Anterior cingulate cortex (tissue), 58 donors: ENCODE results near the gene NEU4.
A peak's percentile ranks its signal among the peaks of the same experiment; 100 is the strongest.

Experiments used
- DNase-seq, 58 donors: peaks; one replicate each; lab custom pipeline; 2025; lab: John Stamatoyannopoulos, UW

NEU4 gene

DNA sequence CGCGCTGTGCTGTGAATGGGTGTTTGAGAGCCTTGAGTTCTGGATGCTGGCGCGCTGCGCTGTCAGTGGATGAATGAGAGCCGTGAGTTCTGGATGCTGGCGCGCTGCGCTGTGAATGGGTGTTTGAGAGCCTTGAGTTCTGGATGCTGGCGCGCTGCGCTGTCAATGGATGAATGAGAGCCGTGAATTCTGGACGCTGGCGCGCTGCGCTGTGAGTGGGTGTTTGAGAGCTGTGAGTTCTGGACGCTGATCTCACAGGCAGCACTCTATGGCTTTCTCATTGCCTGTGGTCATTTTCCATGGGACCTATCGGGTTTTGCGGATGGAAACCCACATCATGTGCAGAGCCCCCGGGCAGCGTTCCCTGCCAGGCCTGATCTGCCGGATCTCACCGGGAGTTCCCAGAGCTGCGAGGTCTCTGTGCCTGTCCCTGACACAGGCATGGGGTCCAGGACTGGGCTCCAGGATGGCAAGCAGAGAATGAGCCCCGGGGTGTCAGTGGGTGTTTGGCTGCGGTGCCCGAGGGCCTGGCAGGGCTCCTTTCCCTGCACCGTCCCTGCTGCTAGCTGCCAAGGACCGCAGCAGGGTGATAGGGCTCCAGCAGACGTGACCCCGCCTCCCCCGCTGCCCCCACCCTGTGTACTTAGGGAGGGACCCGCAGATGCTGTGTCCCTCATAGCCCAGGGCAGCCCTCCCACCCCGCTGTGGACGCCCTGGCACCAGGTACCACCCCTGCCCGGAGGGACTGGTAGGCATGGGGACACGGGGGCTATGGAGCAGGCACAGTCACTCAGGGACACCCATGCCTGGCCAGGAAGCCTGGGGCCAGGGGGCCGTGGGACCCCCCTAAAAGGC, 40.0 kb downstream of the NEU4 start:
- DNase-seq = peak in 2 of 58 donors; percentile 30 to 43

DNA sequence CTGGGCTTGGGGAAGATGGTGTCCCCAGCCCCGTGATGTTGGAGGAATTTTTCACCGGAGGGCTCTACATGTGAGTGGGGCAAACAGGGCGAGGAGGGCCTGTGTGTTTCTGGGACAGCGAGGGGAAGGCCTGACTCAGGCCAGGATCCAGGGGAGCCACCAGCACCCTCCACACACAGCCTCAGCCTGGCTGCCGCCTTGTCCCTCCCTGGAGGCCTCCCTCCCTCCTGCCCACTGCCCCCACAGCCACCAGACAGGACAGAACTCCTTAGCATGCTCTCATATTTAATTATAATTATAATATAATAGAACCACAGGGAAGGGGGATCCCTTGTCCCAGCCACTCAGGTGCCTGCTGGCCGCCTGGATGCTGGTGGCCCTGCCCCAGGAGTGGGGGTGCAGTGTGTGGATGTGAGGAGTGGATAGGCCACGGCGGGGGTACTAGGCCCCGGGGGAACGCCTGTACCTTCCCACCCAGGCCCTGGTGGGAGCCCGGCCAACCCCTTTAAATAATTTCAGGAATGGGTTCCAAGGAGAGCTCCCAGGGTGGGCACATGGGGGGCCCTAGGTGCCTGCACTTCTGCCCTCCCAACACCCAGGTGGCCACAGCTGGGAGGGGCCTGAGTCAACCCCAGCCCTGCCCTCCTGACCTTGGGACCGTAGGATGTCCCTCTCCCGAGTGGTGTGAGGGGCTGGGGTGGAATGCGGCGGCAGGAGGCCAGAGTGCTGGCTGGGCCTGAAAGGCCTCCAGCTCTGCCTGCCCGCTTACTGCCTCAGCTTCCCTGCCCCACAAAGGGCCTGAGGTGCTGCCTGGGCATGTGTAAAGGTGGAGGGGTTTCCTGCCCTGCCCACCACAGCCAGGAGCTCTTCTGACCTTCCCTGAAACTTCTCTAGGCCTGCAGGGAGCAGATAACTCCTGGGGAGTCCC, 40.9 kb downstream of the NEU4 start:
- no peak for DNase-seq

DNA sequence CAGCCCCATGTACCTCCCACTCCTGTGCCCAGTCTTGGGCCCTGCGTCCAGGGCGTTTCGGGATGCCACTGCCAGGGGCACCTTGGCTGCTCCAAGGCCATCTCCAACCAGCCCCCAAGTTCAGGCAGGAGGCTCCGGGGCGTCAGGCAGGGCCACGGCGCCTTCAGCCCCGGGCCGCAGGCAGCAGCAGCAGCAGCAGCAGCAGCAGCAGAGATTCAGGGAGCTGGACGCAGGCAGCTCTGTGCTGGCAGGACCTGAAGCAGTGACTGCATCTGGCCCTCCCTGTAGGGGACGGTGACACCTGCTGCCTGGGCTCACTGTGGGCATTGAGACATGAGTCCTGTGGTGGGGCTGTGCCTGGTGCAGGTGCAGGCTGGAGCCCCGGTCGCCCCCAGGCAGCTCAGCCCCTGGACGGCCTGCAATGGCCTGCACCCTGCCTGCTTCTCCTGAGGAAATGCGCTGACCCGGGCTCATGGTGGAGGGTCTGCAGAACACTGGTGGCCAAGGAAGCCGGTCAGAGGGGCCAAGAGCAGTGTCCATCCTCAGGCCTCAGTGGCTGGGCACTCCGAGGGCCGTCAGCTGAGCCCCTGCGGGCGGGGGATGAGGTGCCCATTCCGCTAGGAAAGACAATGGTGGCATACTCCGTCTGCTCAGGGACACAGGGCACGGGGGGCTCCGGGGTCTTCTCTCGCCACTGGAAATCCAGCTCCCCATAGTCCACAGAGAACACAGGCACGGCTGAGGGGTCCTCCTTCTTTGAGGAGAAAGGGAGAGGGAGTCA, 41.7 kb downstream of the NEU4 start:
- DNase-seq = no peak

DNA sequence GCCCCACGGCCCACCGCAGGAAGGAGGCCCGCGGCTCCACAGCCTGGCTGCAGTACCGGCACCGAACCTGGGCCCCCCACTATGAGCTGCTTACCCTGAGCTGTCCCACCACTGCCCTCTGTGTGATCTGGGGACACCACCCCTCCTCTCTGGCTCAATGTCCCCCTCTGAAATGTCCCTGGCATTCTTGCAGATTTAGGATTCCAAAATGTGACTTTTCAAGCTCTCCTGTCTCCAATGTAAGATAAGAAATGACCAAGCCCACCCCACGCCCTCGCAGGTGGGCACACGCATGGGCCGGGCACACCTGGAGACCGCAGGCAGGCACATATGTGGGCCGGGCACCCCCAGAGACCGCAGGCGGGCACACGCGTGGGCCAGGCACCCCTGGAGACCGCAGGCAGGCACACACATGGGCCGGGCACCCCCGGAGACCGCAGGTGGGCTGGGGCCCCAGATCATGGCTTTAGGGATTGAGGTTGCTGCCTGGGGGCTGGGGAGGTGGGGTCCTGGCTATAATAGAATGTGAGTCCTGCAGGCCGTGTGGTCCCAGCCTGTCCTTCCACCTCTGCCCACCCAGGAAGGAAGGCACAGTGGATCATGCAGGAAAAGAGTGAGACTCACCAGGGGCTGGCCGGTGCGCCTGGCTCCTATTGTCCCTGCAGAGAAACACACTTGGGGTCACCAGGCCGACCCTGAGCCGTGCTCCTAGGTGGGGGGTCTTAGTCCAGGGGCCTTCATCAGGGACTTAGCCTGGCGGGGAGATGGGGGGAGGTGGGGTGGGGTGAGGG, 42.5 kb downstream of the NEU4 start:
- DNase-seq = no peak

DNA sequence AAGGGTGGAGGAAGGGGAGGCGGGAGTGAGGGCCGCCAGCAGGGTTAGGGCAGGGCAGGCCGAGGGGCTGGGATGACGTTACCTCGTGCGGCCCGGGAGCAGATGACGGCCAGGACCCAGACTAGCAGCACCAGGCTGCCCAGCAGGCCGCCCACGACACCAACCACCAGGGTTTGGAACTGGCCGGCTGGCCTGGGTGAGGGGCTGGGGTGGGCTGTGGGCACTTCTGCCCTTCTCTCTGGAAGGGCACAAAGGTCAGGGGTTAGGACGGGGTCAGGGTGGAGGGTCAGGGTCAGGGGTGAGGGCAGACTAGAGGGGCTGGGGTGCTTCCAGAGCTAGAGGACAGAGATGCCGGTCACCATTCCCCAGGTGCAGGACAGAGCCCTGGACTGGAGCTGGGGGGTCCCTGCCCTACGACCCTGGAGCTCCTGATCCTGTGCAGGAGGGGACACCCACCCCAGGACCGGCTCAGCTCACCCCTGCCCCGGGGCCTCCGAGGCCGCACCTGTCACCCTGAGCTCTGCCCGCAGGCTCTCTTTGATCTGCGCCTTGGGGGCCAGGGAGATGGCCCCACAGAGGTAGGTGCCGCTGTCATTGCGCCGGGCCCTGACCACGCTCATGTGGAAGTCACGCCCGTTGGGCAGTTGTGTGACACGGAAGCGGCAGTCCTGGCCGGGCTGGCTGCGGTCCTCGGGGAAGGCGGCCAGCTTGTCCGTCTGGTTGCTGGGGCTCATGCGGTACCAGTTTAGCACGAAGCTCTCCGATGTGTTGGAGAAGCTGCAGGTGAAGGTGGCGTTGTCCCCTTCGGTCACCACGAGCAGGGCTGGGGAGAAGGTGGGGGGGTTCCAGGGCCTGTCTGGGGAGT, 43.4 kb downstream of the NEU4 start:
- no peak for DNase-seq

DNA sequence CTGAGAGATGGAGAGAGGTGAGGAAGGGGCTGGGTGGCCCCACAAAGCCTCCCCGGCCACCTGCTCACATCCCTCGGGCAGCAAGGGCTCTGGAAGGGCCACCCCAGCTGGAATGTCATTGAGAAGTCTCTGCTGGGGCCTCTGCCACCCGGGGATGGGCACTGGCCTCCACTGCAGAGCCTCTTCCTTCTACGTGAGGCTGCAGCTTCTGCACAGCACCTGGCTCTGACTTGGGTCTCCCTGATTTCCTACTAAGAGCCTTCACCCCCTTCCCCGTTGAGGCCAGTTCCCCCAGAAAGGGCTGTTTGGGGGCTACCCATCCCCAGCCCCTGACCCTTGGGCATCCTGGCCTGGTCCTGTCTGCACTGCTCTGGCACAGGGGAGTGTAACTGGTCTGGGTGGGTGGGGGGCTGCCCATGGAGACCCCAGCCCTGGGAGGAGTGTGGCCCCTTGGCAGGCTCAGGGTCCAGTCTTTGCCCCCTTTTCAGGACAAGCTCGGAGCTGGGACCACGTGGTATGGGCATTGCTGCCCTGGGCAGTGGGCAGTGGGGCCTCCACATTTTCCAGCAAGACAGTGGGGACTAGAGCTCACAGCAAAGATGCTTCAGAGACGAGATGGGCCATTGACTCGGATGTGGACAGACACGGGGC, 44.1 kb downstream of the NEU4 start:
- no peak for DNase-seq

DNA sequence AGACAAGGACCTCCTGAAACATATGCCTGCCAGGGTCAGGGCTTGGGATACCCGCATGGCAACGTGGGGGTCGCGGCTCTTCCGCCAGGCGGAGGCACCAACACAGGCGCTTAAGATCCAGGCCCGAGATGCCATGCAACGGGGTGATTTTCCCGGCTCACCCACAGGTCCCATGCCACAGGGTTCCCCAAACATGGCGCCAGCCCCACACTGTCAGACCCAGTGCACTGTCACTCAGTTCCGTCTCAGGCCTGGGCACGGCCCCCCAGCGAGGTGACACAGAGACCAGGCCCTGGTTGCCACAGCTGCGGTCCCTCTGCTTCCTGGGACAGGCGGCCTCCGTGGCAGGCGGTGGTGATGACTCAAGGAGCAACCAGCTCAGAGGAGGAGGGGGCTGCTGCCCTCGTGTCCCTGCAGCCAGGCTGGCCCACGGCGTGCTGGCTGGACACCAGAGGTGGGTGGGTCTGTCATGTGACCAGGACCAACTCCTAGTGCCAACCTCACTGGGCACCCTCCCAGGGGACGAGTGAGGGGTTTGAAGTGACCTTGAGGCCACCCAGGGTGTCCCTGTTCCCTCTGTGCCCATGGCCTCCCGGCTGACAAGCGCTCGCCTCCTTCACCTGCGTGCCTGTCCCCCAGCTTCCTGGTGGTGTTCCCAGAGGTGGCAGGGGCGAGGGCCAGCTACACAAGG, 44.8 kb downstream of the NEU4 start:
- peak in 1 of 58 donors; percentile 36 for DNase-seq

DNA sequence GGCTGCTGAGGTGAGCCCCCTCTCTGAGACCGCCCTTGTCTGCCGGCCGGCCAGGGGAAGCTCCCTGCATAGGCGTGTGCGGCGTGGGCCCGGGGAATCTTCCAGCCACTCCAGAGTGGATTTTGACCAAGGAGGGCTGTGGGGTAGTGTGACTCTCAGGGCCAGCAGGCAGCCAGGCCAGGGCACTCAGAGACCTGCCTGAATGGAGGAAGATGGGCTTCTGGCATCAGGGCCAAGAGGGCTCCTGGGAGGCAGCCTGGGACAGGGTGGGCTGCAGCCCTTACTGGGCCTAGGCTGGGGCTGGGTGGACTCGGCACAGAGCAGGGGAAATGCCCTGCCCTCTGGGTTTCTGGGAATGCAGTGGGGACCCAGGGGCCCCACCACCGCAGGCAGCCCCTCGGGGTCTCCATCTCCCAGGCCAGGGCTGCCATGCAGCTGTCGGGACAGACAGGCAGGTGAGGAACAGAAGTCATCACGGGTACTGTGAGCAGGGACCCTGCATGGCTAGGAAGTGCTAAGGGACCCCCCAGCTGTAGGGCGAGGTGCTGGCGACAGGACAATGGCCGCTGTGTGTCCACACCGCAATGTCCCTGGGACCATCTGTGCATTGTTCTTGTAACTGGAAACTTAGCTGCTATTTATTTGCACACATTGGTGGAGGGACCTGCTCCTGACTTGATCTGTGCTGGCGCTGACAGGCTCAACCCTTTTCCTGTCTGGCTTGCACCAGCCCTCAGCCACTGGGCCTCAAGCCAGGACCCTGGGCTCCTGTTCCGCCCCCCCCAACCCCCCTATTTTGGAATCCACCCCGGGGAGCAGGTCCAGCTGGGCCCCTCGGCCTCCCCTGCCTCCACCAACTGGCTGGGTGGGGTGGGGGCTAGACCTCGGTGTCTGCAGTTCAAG, 45.6 kb downstream of the NEU4 start:
- DNase-seq = no peak

DNA sequence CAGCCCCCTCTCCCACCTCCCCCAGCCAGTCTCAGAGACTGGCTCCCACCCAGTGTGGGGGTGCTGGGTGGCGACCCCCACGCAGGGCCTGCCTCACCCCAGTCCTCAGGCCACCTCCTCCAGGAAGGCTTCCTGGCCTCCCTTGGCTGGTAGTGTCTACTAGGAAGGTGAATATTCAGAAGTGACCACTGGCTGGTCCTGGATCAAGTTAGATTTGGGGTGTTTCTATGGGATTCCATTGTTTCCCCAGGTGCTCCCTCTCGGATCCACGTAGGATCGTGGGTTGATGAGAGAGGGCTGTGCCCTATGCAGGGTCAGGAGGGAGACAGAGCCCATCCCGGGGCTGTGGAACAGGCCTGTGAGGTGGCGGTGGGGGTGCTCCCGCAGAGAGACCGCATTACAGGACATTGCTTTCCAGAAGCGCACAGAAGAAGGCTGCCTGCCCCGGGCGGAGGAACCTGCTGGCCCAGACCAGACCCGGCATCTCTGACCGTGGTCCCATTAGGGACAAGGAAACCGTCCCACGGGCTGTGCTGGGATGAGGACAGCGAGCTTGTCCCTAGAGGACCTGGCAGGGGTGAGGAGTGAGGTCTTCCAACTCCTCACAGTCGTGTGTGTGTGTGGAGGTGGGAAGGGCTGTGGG, 46.4 kb downstream of the NEU4 start:
- no peak for DNase-seq

DNA sequence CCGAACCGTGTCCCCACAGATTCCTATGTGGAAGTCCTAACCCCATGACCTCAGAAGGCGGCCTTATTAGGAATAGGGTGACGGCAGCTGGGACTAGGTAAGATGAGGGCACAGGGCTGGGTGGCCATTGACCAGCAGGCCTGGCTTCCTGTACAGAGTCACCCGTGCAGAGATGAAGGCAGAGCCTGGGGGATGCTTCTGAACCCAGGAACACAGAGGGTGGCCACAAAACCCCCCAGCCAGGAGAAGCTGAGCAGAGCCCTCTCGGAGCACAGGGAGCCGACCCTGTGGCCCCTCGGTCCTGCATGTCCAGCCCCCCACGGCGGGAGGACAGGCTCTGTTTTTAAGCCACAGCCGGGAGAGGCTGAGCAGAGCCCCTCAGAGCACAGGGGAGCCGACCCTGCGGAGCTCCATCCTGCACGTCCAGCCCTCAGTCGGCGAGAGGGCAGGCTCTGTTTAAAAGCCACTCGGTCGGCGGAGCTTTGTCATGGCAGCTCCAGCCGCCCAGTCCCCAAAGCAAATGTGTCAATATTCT, 47.0 kb downstream of the NEU4 start:
- DNase-seq = no peak

DNA sequence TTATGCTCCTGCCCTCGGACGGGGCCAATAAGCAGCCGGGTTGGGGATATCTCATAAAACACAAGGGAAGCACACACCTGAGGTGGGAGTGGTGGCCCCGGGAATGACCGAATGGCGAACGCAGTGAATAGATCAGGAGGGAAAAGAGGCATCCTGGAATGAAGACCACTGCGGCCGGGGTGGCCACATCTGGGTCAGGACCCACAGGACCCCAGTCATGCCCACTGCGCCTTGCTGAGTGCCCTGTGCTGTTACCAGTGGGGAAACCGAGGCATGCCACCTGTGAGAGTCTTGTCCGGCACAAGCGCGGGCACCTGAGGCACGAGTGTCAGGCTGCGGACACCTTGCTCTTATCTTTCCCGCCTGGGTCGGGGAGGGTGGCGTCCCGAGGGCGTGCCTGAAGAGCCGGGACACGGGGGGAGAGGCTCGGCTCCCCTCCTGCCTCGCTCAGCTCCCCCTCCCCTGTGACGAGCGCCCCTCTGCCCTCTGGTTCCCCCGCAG, 48.1 kb downstream of the NEU4 start:
- DNase-seq = no peak

DNA sequence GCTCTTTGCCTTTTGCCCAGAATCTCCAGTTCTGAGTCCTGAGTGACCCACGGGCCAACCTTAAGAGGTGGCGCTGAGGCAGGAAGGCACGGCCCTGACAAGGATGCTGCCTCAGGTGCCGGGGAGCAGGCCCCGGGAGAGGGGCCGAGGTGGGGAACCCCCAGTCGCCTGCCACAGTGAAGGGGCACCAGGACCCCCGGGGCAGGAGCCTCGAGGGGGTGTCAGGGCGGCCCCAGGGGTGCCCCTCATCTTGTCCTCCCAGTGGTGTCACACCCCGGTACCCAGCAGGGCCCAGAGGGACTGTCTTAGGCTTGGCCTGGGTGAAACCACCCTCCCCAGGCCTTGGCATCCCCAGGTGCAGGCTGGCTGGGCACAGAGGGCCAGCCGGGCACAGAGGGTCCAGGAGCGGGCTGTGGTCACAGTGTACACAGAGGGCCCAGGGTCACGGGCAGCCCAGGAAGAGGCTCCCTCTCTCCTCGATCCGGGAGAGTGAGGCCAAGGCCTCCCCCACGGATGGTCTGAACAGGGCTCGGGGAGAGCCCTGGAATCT, 48.7 kb downstream of the NEU4 start:
- no peak for DNase-seq

DNA sequence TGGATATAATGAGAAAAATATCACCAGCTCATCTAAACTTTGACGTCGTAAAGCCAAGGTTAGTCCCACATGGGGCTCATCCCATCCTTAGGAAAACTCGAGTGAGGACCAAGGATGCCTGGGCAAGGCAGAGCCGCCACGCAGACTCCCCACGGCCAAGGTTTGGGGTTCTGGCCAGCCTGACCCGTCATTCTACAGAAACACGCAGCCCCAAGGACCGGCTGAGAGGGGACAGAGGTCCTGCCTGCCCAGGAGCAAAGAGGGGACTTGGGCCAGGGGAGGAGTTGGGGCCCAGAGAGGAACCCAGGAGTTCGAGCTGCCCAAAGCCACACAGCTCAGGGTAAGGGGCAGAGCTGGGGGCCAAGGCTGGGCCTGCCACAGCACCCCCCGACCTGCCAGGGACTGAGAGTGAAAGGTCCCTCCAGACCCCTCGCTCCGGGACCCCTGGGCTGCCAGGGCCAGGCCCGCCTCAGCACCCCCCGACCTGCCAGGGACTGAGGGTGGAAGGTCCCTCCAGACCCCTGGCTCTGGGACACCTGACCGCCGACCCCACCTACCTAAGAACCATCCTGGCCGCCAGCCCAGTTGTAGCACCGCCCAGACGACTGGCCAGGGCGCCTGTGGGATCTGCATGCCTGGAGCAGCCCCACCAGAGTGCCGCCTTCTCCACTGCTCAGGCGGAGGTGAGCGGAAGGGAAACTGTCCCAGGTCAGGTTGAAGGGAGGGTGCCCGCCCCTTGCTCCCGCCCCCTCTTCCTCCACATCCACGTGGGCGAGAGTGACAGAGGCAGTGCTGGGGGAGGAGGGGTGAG, 49.4 kb downstream of the NEU4 start, which contains the start of gene PDCD1:
PDCD1 (minus strand) TSS at position 689 of the 811 bp plus-strand sequence; CDS start at position 633, 56 bp downstream.
- peak in 1 of 58 donors; percentile 45 for DNase-seq

DNA sequence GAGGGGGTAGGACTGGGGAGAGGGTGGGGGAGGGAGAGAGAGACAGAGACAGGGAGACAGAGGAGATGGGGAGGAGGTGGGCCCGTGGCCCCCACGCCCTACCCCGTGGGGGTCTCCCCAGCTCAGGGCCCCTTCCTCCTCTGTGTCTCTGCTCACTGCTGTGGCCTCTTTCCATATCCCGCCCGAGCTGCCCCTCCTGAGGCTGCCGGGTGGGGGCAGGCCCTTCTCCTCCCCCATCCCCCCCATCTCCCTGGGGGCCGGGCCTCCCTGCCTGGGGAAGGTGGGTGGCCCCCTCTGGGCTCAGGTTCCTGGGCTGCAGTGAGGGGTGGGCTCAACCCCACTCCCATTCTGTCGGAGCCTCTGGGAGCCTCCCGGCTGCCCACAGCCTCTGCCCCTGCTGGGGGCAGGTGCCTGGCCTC, 50.0 kb downstream of the NEU4 start:
- DNase-seq = no peak
